HEK293T (cell line): Measurements from ENCODE around the gene FMOD.
A peak's percentile ranks its signal among the peaks of the same experiment; 100 is the strongest.

Experiments
- CTCF ChIA-PET: fragments of 350-600 bp; formaldehyde crosslinking; extraction: SDS; loops from one replicate; lab custom pipeline; 2021; ENCODE audit warnings: antibody characterized with exemption, inconsistent platforms; lab: Yijun Ruan, JAX
- POLR2A ChIA-PET: fragments of 350-600 bp; formaldehyde crosslinking; extraction: SDS; loops from one replicate; lab custom pipeline; 2020; ENCODE audit warnings: antibody characterized with exemption, inconsistent platforms; lab: Yijun Ruan, JAX
- DNase-seq: peaks from one replicate; pipeline ENCODE4 v3.0.0; 2012; ENCODE audit warnings: mixed read lengths; ENCODE audit errors: extremely low spot score
- ARNT ChIP-seq: fragments of 450-650 bp; IDR thresholded peaks from 2 replicates; pipeline ENCODE4 v1.6.1; 2017; ENCODE audit warnings: mild to moderate bottlenecking
- BHLHE40 ChIP-seq: fragments of 450-650 bp; IDR thresholded peaks from 2 replicates; pipeline ENCODE4 v1.6.1; 2016; ENCODE audit warnings: mild to moderate bottlenecking, moderate library complexity, borderline replicate concordance
- CTBP1 ChIP-seq: fragments of 450-650 bp; IDR thresholded peaks from 2 replicates; pipeline ENCODE4 v1.6.1; 2016; ENCODE audit warnings: borderline replicate concordance
- ELF4 ChIP-seq: fragments of 450-650 bp; IDR thresholded peaks from 2 replicates; pipeline ENCODE4 v1.6.1; 2017; ENCODE audit warnings: antibody characterized with exemption
- FOXA1 ChIP-seq: fragments of 450-650 bp; IDR thresholded peaks from 2 replicates; pipeline ENCODE4 v1.6.1; 2016; ENCODE audit warnings: mild to moderate bottlenecking
- FOXK2 ChIP-seq: fragments of 450-650 bp; IDR thresholded peaks from 2 replicates; pipeline ENCODE4 v1.6.1; 2016; ENCODE audit warnings: mild to moderate bottlenecking
- FOXM1 ChIP-seq: fragments of 450-650 bp; IDR thresholded peaks from 2 replicates; pipeline ENCODE4 v1.6.1; 2017; ENCODE audit warnings: mild to moderate bottlenecking, borderline replicate concordance
- HDGF ChIP-seq: fragments of 450-650 bp; IDR thresholded peaks from 2 replicates; pipeline ENCODE4 v1.6.1; 2017; ENCODE audit warnings: antibody characterized with exemption, borderline replicate concordance
- L3MBTL2 ChIP-seq: fragments of 450-650 bp; conservative IDR thresholded peaks from 2 replicates; pipeline ENCODE4 v1.6.1; 2016; ENCODE audit warnings: mild to moderate bottlenecking
- LEF1 ChIP-seq: fragments of 450-650 bp; IDR thresholded peaks from 2 replicates; pipeline ENCODE4 v1.6.1; 2017; ENCODE audit warnings: mild to moderate bottlenecking, borderline replicate concordance
- NFRKB ChIP-seq: fragments of 450-650 bp; IDR thresholded peaks from 2 replicates; pipeline ENCODE4 v1.6.1; 2016; ENCODE audit warnings: mild to moderate bottlenecking, moderate library complexity
- PKNOX1 ChIP-seq: fragments of 450-650 bp; IDR thresholded peaks from 2 replicates; pipeline ENCODE4 v1.6.1; 2016
- SP1 ChIP-seq: fragments of 450-650 bp; IDR thresholded peaks from 2 replicates; pipeline ENCODE4 v1.6.1; 2017
- SUZ12 ChIP-seq: fragments of 450-650 bp; IDR thresholded peaks from 2 replicates; pipeline ENCODE4 v1.6.1; 2016; ENCODE audit warnings: mild to moderate bottlenecking
- TARDBP ChIP-seq: fragments of 450-650 bp; IDR thresholded peaks from 2 replicates; pipeline ENCODE4 v1.6.1; 2016
- ZNF384 ChIP-seq: fragments of 450-650 bp; IDR thresholded peaks from 2 replicates; pipeline ENCODE4 v1.6.1; 2016

Gene FMOD

GRCh38 chr1:203325418-203326091 is 25.4 kb downstream of the FMOD start:
- no peak for DNase-seq
- CTCF ChIA-PET = interaction anchor here (0.9 to 1.7 kb wide), 7 partner anchors 9 to 162 kb away, joined by 3 to 5 read pairs (median 4); no protein-coding TSS in a partner anchor
- TF ChIP-seq ZNF384 = no peak
- TF ChIP-seq ELF4 = no peak
- TF ChIP-seq LEF1 = no peak
- no peak for TF ChIP-seq BHLHE40
- TF ChIP-seq FOXK2 = no peak
- TF ChIP-seq NFRKB = no peak
- no peak for TF ChIP-seq L3MBTL2
- no peak for TF ChIP-seq PKNOX1
- TF ChIP-seq ARNT = no peak
- TF ChIP-seq CTBP1 = no peak
- TF ChIP-seq FOXA1 = no peak
- TF ChIP-seq FOXM1 = no peak
- POLR2A ChIA-PET = interaction anchor here (0.8 to 6.3 kb wide), 6 partner anchors 9 to 58 kb away, joined by 3 to 71 read pairs (median 4); partner anchors contain the start of gene BTG2

- no peak for DNase-seq
- ChIA-PET CTCF (interaction anchor here (0.9 to 1.7 kb wide), 6 partner anchors 9 to 57 kb away, joined by 3 to 4 read pairs (median 4); no protein-coding TSS in a partner anchor), POLR2A (interaction anchor here (0.8 to 6.3 kb wide), 5 partner anchors 9 to 58 kb away, joined by 3 to 71 read pairs (median 4); partner anchors contain the start of gene BTG2)
Measured at GRCh38 chr1:203325026-203325417, 25.9 kb downstream of the FMOD start.

GRCh38 chr1:203324105-203325025 is 26.6 kb downstream of the FMOD start:
- CTCF ChIA-PET = interaction anchor here (1.4 to 1.7 kb wide), 3 partner anchors 15 to 57 kb away, joined by 3 to 4 read pairs (median 4); no protein-coding TSS in a partner anchor
- POLR2A ChIA-PET = interaction anchor here (6.3 kb wide), 1 partner anchor 16 kb away, joined by 71 read pairs; the partner anchor contains the start of gene BTG2
- no peak for TF ChIP-seq ELF4
- TF ChIP-seq LEF1 = no peak
- TF ChIP-seq L3MBTL2 = no peak
- TF ChIP-seq SP1 = no peak
- no peak for TF ChIP-seq ARNT
- no peak for TF ChIP-seq CTBP1
- no peak for TF ChIP-seq SUZ12
- TF ChIP-seq TARDBP = no peak
- no peak for TF ChIP-seq FOXA1
- TF ChIP-seq BHLHE40 = no peak
- TF ChIP-seq NFRKB = no peak
- no peak for TF ChIP-seq FOXM1
- TF ChIP-seq HDGF = no peak
- no peak for TF ChIP-seq FOXK2
- TF ChIP-seq PKNOX1 = no peak
- TF ChIP-seq ZNF384 = no peak
- no peak for DNase-seq

More at GRCh38 chr1:203325026-203325417, 25.9 kb downstream of the FMOD start:
- peak; percentile 25; the same call in 1 of the 2 replicates for TF ChIP-seq PKNOX1
- TF ChIP-seq FOXM1 = no peak
- TF ChIP-seq ELF4 = no peak

- CTCF ChIA-PET = interaction anchor here (1.4 to 1.5 kb wide), 2 partner anchors 15 to 56 kb away, joined by 3 to 4 read pairs; no protein-coding TSS in a partner anchor
- no peak for DNase-seq
- POLR2A ChIA-PET = interaction anchor here (6.3 kb wide), 1 partner anchor 15 kb away, joined by 71 read pairs; the partner anchor contains the start of gene BTG2
- TF ChIP-seq TARDBP (no peak), FOXA1 (no peak), PKNOX1 (no peak)
Measured at GRCh38 chr1:203323587-203323986, 27.3 kb downstream of the FMOD start.
